ENCODE data around the gene NOS1AP.

The NOS1AP gene

DNA sequence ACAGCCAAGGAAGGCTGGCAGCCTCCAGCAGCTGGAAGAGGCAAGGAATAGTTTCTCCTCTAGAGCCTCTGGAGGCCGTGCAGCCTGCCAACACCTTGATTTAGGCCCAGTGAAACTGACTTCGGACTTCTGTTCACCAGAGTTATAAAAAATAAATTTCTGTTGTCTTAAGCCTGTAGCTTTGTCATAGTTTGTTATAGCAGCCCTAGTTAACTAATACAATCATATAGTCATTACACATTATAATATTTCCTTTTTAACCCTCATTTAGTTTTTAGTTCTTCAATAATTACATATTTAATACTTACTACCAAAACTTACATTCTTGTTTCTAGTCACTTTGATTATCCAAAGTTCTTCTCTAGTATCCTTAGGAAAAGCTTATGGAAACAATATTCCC lies 20.3 kb downstream of the NOS1AP start:
- H3K36me3 ChIP-seq (ENCODE audit: insufficient read depth, low read length): no peaks in the 10 kb centered on the region
- no peaks in the 10 kb centered on the region for H3K79me2 ChIP-seq (ENCODE audit: insufficient read depth, low read length)
- no peak for TF ChIP-seq CTCF (IDR thresholded peaks at IDR 0.05; ENCODE audit: low read length)
- TF ChIP-seq EZH2 (IDR thresholded peaks at IDR 0.05; ENCODE audit: borderline replicate concordance, low read length): no peak
- H3K4me1 ChIP-seq (ENCODE audit: insufficient read depth, low read length, severe bottlenecking): no peaks in the 10 kb centered on the region
- H3K4me2 ChIP-seq (ENCODE audit: low read length): no peak overlapping the region
- no peaks in the 10 kb centered on the region for H3K9me3 ChIP-seq (ENCODE audit: low read length)
- H3K9ac ChIP-seq (ENCODE audit: low read length): no peak overlapping the region
- no peaks in the 10 kb centered on the region for H3F3A ChIP-seq (ENCODE audit: insufficient read depth, low read length)
- no peaks in the 10 kb centered on the region for H3K27me3 ChIP-seq (ENCODE audit: insufficient read depth, low read length)
- H3K27ac ChIP-seq (ENCODE audit: low read depth, low read length, poor library complexity, severe bottlenecking): no peak overlapping the region
- no peak overlapping the region for H3K4me3 ChIP-seq (ENCODE audit: low read depth, low read length, poor library complexity, severe bottlenecking)
- H2AFZ ChIP-seq (ENCODE audit: low read length): no peak overlapping the region
- no peaks in the 10 kb centered on the region for H4K20me1 ChIP-seq (ENCODE audit: insufficient read depth, low read length)
- H3K9me2 ChIP-seq (ENCODE audit: low read depth, low read length): no peaks in the 10 kb centered on the region

DNA sequence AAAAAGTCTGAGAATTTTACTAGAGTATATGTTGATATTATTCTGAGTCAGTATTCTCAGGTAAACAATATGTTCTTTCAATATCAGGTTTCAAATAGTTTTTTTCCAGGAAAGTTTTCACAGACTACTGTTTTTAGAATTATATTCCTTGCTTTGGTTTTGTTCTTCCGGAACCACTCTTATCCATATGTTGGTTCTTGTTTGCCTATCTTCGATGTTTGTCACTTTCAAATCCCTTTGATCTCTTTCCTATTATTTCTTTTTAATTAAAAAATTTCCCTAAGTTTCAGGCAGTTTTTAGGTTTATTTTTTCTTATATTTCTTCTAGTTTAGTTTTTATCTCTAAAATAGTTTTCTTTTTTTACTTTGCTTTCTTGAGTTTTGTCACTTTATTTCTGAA lies 20.9 kb downstream of the NOS1AP start:
- no peaks in the 10 kb centered on the region for H3K27me3 ChIP-seq (ENCODE audit: insufficient read depth, low read length)
- H3K9me2 ChIP-seq (ENCODE audit: low read depth, low read length): no peaks in the 10 kb centered on the region
- no peak overlapping the region for H3K4me3 ChIP-seq (ENCODE audit: low read depth, low read length, poor library complexity, severe bottlenecking)

DNA sequence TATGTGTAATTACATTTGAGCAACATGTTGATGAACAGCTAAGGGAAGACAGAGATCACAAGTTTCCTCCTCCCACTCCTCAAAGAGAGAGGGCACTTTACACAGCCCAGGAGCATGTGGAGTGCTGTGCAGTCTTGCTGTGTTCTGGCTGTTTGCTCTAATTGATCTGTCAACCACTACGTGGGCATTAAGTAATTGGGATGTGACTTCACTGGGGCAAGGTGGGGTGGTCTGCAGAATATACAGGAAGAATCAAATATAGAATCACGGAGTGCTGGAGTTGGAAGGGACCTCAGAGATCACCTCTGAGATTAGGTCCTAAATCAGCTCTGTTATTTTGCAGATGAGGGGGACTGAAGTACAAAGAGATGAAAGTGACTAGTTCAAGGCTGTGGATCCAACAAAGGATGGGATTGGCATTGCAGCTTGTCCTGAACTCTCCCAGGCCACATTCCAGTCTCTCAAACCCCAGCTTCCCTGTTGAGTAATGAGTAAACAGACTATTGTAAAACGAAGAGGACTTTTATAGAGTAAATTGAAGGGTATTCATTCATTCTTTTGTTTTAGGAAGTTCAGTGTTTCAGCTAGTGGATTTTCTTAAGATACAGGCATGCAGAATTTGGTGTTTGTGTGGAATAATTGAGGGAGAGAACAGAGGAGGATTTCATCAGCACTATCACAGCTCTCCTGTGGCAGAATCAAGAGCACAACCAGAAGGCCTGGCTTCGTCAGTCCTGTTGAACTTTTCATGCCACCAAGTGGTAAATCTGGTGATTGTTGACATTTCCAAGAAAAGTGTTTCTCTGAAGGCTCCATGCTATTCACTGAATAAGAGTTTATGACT lies 22.4 kb downstream of the NOS1AP start:
- no peak overlapping the region for H3K27ac ChIP-seq (ENCODE audit: low read depth, low read length, poor library complexity, severe bottlenecking)
- no peak overlapping the region for H3K4me2 ChIP-seq (ENCODE audit: low read length)

More for the DNA sequence above, 20.9 kb downstream of the NOS1AP start:
- H3F3A ChIP-seq (ENCODE audit: insufficient read depth, low read length): no peaks in the 10 kb centered on the region
- H4K20me1 ChIP-seq (ENCODE audit: insufficient read depth, low read length): no peaks in the 10 kb centered on the region
- no peak overlapping the region for H2AFZ ChIP-seq (ENCODE audit: low read length)
- no peaks in the 10 kb centered on the region for H3K79me2 ChIP-seq (ENCODE audit: insufficient read depth, low read length)
- no peak overlapping the region for H3K27ac ChIP-seq (ENCODE audit: low read depth, low read length, poor library complexity, severe bottlenecking)
- H3K4me1 ChIP-seq (ENCODE audit: insufficient read depth, low read length, severe bottlenecking): no peaks in the 10 kb centered on the region
- no peak overlapping the region for H3K4me2 ChIP-seq (ENCODE audit: low read length)
- no peak overlapping the region for H3K9ac ChIP-seq (ENCODE audit: low read length)
- no peaks in the 10 kb centered on the region for H3K9me3 ChIP-seq (ENCODE audit: low read length)
- TF ChIP-seq EZH2 (IDR thresholded peaks at IDR 0.05; ENCODE audit: borderline replicate concordance, low read length) (no peak), CTCF (IDR thresholded peaks at IDR 0.05; ENCODE audit: low read length) (no peak)
- H3K36me3 ChIP-seq (ENCODE audit: insufficient read depth, low read length): no peaks in the 10 kb centered on the region

More for the DNA sequence above, 22.4 kb downstream of the NOS1AP start:
- H3K27me3 ChIP-seq (ENCODE audit: insufficient read depth, low read length): no peaks in the 10 kb centered on the region
- no peaks in the 10 kb centered on the region for H3K79me2 ChIP-seq (ENCODE audit: insufficient read depth, low read length)
- H3K36me3 ChIP-seq (ENCODE audit: insufficient read depth, low read length): no peaks in the 10 kb centered on the region
- TF ChIP-seq CTCF (IDR thresholded peaks at IDR 0.05; ENCODE audit: low read length) (no peak), EZH2 (IDR thresholded peaks at IDR 0.05; ENCODE audit: borderline replicate concordance, low read length) (no peak)
- H3K9ac ChIP-seq (ENCODE audit: low read length): no peak overlapping the region
- H3K9me3 ChIP-seq (ENCODE audit: low read length): no peaks in the 10 kb centered on the region
- no peak overlapping the region for H3K4me3 ChIP-seq (ENCODE audit: low read depth, low read length, poor library complexity, severe bottlenecking)
- no peaks in the 10 kb centered on the region for H3K4me1 ChIP-seq (ENCODE audit: insufficient read depth, low read length, severe bottlenecking)
- no peaks in the 10 kb centered on the region for H3K9me2 ChIP-seq (ENCODE audit: low read depth, low read length)
- H3F3A ChIP-seq (ENCODE audit: insufficient read depth, low read length): no peaks in the 10 kb centered on the region
- H2AFZ ChIP-seq (ENCODE audit: low read length): no peak overlapping the region
- no peaks in the 10 kb centered on the region for H4K20me1 ChIP-seq (ENCODE audit: insufficient read depth, low read length)

Measured in OCI-LY1 (cell line).